Transverse colon (tissue), 3 donors: ENCODE results near the gene GMDS.

Experiments used
- CTCF ChIP-seq, 5 experiments: fragments of 200-600 bp in 3 of 5; fragments of 450-650 bp in 2 of 5; sonication (generic) in 3 of 5; IDR thresholded peaks; 1 replicate in 2 of 5; 2 replicates in 3 of 5; pipeline ENCODE4 v1.5.1; 2016 to 2017; ENCODE audit warnings: antibody characterized with exemption in 5 of 5, inconsistent platforms in 3 of 5, mild to moderate bottlenecking in 2 of 5, moderate library complexity in 1 of 5
- EP300 ChIP-seq: sonication (generic); formaldehyde crosslinking; IDR thresholded peaks from one replicate; pipeline ENCODE4 v1.6.1; 2017; ENCODE audit warnings: antibody characterized with exemption, low read depth
- POLR2A ChIP-seq: fragments of 450-650 bp; IDR thresholded peaks from one replicate; pipeline ENCODE4 v1.6.1; 2016; ENCODE audit warnings: antibody characterized with exemption, mild to moderate bottlenecking, moderate library complexity

GRCh38 chr6:2021713-2022125 lies 223.7 kb downstream of the GMDS start:
- TF ChIP-seq POLR2A (no peak), CTCF (IDR thresholded peaks at IDR 0.05) (no peak), EP300 (no peak)
